ENCODE data around the gene IVNS1ABP.

- TF ChIP-seq CTCF (conservative IDR thresholded peaks at IDR 0.05 in 1 of 2, IDR thresholded peaks at IDR 0.05 in 1 of 2; ENCODE audit: low read depth in 1 of 2, low read length in 2 of 2) (no peak), EZH2 (IDR thresholded peaks at IDR 0.05; ENCODE audit: low read length, missing control alignments) (no peak)
Measured at GRCh38 chr1:185291652-185292051, 25.4 kb downstream of the IVNS1ABP start.
